ENCODE data around the gene BFSP1. TPM values are rescaled to one million over a fixed set of nuclear protein-coding genes. Genes with fewer than 3 reads are reported as not detected.
A peak's percentile ranks its signal among the peaks of the same experiment; 100 is the strongest.

Gene BFSP1
- total and polyA plus RNA-seq, 2 donors (not counting 3 experiments of a cell fraction or from before 2014, with no cell fraction given), result 3.1 to 5.2 TPM

GRCh38 chr20:17525650-17526049 lies 5.5 kb downstream of the BFSP1 start:
- Histone ChIP-seq H3K27me3 (ENCODE audit: control insufficient read depth in 2 of 2, insufficient read depth in 2 of 2, low read length in 2 of 2) (no peaks in the 10 kb centered on the region), H3K4me1 (ENCODE audit: control insufficient read depth, extremely low read depth, insufficient read depth, low read length) (peaks cover 13% of the 10 kb centered on the region), H3K9me1 (replicated peaks; ENCODE audit: control insufficient read depth, extremely low read depth, insufficient read depth, low read length) (no peaks in the 10 kb centered on the region), H2AFZ (ENCODE audit: low read depth, low read length) (no peak overlapping the region), H3K36me3 (ENCODE audit: control insufficient read depth in 2 of 2, extremely low read depth in 1 of 2, insufficient read depth in 2 of 2, low read length in 2 of 2) (no peaks in the 10 kb centered on the region), H3K9ac (replicated peaks; ENCODE audit: extremely low read depth, insufficient read depth, low read length) (no peak overlapping the region), H3K4me3 (replicated peaks in 1 of 3; ENCODE audit: insufficient read depth in 1 of 3, low read depth in 1 of 3, low read length in 3 of 3) (no peak overlapping the region), H3K9me3 (replicated peaks; ENCODE audit: control insufficient read depth, insufficient read depth, low read length) (no peaks in the 10 kb centered on the region), H3K4me2 (ENCODE audit: insufficient read depth, low read length) (no peak overlapping the region), H3K27ac (ENCODE audit: insufficient read depth, low read depth, low read length) (no peak overlapping the region), H4K20me1 (replicated peaks; ENCODE audit: control insufficient read depth, extremely low read depth, insufficient read depth, low read length) (no peaks in the 10 kb centered on the region), H3K79me2 (ENCODE audit: control insufficient read depth, insufficient read depth, low read length) (no peaks in the 10 kb centered on the region)
- intact Hi-C loops (cut with micrococcal nuclease), result no loop called here
- CTCF ChIA-PET, result no interaction called here
- dilution Hi-C loops (cut with MboI; ENCODE audit: extremely low pct_ligation_motif_present, low sequenced_read_pairs), result no loop called here
- FAIRE-seq, result peak; percentile 62
- peak; percentile 22 for DNase-seq (ENCODE audit: low read depth, low spot score)
- no TSS peak for BruUV-seq (replicated peaks)
- POLR2A ChIA-PET, result no interaction called here
- peak; percentile 64 for TF ChIP-seq MAX (IDR thresholded peaks at IDR 0.05; ENCODE audit: insufficient read depth, insufficient read length)
- TF ChIP-seq CTCF (IDR thresholded peaks at IDR 0.05; ENCODE audit: extremely low read depth in 1 of 2, insufficient read depth in 1 of 2, low read depth in 1 of 2, low read length in 2 of 2), result no peak

GRCh38 chr20:17525132-17525531 lies 6.0 kb downstream of the BFSP1 start:
- intact Hi-C loops (cut with micrococcal nuclease) (no loop called here), dilution Hi-C loops (cut with MboI; ENCODE audit: extremely low pct_ligation_motif_present, low sequenced_read_pairs) (no loop called here)
- DNase-seq (ENCODE audit: low read depth, low spot score) (no peak), FAIRE-seq (no peak)
- no peak overlapping the region for H3K27ac ChIP-seq (ENCODE audit: insufficient read depth, low read depth, low read length)
- no peaks in the 10 kb centered on the region for H3K27me3 ChIP-seq (ENCODE audit: control insufficient read depth in 2 of 2, insufficient read depth in 2 of 2, low read length in 2 of 2)
- H4K20me1 ChIP-seq (replicated peaks; ENCODE audit: control insufficient read depth, extremely low read depth, insufficient read depth, low read length), result no peaks in the 10 kb centered on the region
- BruUV-seq (replicated peaks), result no TSS peak
- no peak overlapping the region for H2AFZ ChIP-seq (ENCODE audit: low read depth, low read length)
- H3K4me3 ChIP-seq (replicated peaks in 1 of 3; ENCODE audit: insufficient read depth in 1 of 3, low read depth in 1 of 3, low read length in 3 of 3), result no peak overlapping the region
- H3K36me3 ChIP-seq (ENCODE audit: control insufficient read depth in 2 of 2, extremely low read depth in 1 of 2, insufficient read depth in 2 of 2, low read length in 2 of 2), result no peaks in the 10 kb centered on the region
- no peaks in the 10 kb centered on the region for H3K9me3 ChIP-seq (replicated peaks; ENCODE audit: control insufficient read depth, insufficient read depth, low read length)
- H3K9ac ChIP-seq (replicated peaks; ENCODE audit: extremely low read depth, insufficient read depth, low read length), result no peak overlapping the region
- H3K79me2 ChIP-seq (ENCODE audit: control insufficient read depth, insufficient read depth, low read length), result no peaks in the 10 kb centered on the region
- H3K4me1 ChIP-seq (ENCODE audit: control insufficient read depth, extremely low read depth, insufficient read depth, low read length), result peaks cover 14% of the 10 kb centered on the region
- no peak overlapping the region for H3K4me2 ChIP-seq (ENCODE audit: insufficient read depth, low read length)
- POLR2A ChIA-PET, result no interaction called here
- CTCF ChIA-PET, result interaction anchor here (1.2 kb wide), 1 partner anchor 20 kb away, joined by 4 read pairs; no protein-coding TSS in a partner anchor
- H3K9me1 ChIP-seq (replicated peaks; ENCODE audit: control insufficient read depth, extremely low read depth, insufficient read depth, low read length), result no peaks in the 10 kb centered on the region
- no peak for TF ChIP-seq EZH2 (IDR thresholded peaks at IDR 0.05; ENCODE audit: borderline replicate concordance, low read depth, low read length, severe bottlenecking)

All from endothelial cell of umbilical vein (primary cell).